ENCODE measurements around the gene EXPH5.

GRCh38 chr11:108500721-108501120 lies 92.8 kb downstream of the EXPH5 start:
- TF ChIP-seq POLR2A (IDR thresholded peaks at IDR 0.05; ENCODE audit: low read depth, low read length) = no peak
- no peak for TF ChIP-seq CTCF (IDR thresholded peaks at IDR 0.05; ENCODE audit: extremely low read depth in 1 of 2, insufficient read depth in 1 of 2, low read depth in 1 of 2, low read length in 2 of 2)
- no peak for TF ChIP-seq POLR2AphosphoS5 (IDR thresholded peaks at IDR 0.05; ENCODE audit: insufficient read depth, low read depth, low read length)
- no peak for TF ChIP-seq EZH2 (IDR thresholded peaks at IDR 0.05; ENCODE audit: borderline replicate concordance, low read depth, low read length, severe bottlenecking)
- no peak for TF ChIP-seq FOS (IDR thresholded peaks at IDR 0.05; ENCODE audit: borderline replicate concordance, insufficient read depth, low read length)
- TF ChIP-seq MAX (IDR thresholded peaks at IDR 0.05; ENCODE audit: insufficient read depth, insufficient read length) = no peak
- TF ChIP-seq JUN (IDR thresholded peaks at IDR 0.05; ENCODE audit: borderline replicate concordance, insufficient read depth, insufficient read length, low read depth) = no peak
- no peak for TF ChIP-seq MYC (IDR thresholded peaks at IDR 0.05; ENCODE audit: low read depth, low read length)
- TF ChIP-seq GATA2 (IDR thresholded peaks at IDR 0.05; ENCODE audit: insufficient read depth, insufficient read length, low read depth, low read length) = no peak
